Prostate gland (tissue), 1 donor: ENCODE measurements around the gene SLC12A5.

Experiments used
- POLR2A ChIP-seq: fragments of 450-650 bp; IDR thresholded peaks from one replicate; pipeline ENCODE4 v1.6.1; 2016; ENCODE audit warnings: antibody characterized with exemption, mild to moderate bottlenecking
- POLR2AphosphoS5 ChIP-seq: sonication (generic); formaldehyde crosslinking; IDR thresholded peaks from one replicate; pipeline ENCODE4 v1.6.1; 2017; ENCODE audit warnings: antibody characterized with exemption

DNA sequence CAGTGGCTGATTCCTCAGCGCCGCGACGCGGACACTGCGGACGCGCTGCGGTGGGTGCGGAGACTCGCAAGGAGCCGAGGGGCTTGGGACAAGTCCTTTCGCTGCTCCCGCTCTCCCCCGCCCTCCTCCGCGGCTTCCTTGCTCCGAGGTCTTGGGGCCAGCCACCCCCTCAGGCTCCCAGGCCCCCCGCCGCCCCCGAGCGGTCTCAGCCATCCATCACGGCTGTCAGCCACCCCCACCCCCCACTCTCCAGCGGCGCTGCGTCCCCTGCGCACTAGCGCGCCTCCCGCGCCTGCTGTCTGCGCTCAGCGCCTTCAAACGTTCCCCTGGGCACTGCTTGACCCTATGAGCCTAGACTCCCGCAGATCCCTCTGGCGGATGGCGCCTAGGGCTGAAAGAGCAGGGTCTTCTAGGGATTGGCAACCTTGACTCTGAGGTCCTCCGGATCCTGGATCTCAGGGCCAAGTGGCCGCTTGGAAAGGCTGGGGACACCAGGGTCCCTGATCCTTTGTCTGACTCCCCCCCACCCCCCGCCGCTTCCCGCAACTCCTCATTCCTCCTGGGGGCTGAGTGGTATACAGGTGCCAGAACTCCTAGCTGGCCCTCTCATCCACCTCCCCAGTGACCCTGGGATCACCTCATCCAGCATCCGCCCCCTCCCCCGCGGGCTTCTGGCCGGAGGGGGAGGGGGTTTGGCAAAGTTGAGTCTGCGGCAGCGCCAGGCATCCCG lies 1.4 kb downstream of the SLC12A5 start:
- TF ChIP-seq POLR2A (no peak), POLR2AphosphoS5 (no peak)
